Stimulated activated naive CD4-positive, alpha-beta T cell treated with Interleukin-2 at 50 U/mL for 16 hours (primary cell): ENCODE data around the gene PDGFA.

ENCODE experiments used
- DNase-seq: peaks from one replicate; lab custom pipeline; 2025; lab: John Stamatoyannopoulos, UW

The PDGFA gene

DNA sequence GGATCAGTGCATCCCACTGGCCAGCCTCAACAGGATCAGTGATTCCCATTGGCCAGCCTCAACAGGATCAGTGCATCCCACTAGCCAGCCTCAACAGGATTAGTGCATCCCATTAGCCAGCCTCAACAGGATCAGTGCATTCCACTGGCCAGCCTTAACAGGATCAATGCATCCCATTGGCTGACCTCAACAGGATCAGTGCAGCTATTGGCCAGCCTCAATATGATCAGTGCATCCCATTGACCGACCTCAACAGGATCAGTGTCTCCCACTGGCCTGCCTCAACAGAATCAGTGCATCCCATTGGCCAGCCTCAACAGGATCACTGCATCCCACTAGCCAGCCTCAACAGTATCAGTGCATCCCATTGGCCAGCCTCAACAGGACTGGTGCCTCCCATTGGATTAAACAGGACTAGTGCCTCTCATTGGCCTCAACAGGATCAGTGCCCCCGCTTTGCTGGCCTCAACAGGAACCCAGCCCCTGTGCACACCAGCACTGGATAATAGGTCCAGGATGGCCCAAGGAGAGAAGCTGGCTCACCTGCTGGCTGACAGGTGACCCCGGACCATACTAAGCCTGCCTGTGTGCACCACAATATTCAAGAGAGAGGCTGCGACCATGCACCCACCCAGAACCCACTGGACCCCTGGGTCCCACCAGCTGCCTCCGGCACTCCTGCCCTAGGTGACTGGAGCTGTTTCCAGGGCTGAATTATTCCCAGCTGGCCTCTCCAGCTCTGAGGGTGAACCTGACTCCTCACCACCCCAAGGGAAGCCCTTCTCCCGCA, 59.9 kb downstream of the PDGFA start:
- DNase-seq = no peak

DNA sequence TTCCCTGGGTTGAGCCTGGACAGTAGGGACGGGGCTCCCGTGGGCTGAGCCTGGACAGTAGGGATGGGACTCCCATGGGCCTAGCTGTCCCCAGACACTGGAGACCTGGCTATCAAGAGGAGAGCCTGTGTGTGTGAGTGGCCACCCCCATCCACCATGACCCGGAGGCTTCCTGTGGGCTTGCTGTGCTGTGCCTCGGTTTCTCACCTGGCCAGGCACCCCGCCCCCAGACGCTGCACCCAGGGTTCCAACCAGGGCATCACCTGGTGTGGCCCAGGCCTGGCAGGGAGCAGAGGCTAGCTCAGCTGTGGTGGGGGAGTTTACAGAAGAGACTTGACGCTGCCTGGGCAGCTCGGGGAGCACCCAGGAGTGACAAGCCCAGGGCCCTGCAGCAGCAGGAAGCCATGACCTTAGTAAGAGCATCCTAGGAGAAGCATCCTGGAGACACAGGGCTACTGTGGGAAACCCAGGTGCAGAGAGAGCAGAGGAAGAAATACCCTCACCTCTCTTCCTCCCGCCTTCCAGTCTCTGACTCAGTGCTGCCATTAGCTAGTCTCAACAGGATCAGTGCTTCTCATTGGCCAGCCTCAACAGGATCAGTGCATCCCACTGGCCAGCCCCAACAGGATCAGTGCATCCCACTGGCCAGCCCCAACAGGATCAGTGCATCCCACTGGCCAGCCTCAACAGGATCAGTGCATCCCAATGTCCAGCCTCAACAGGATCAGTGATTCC, 61.0 kb downstream of the PDGFA start:
- no peak for DNase-seq

DNA sequence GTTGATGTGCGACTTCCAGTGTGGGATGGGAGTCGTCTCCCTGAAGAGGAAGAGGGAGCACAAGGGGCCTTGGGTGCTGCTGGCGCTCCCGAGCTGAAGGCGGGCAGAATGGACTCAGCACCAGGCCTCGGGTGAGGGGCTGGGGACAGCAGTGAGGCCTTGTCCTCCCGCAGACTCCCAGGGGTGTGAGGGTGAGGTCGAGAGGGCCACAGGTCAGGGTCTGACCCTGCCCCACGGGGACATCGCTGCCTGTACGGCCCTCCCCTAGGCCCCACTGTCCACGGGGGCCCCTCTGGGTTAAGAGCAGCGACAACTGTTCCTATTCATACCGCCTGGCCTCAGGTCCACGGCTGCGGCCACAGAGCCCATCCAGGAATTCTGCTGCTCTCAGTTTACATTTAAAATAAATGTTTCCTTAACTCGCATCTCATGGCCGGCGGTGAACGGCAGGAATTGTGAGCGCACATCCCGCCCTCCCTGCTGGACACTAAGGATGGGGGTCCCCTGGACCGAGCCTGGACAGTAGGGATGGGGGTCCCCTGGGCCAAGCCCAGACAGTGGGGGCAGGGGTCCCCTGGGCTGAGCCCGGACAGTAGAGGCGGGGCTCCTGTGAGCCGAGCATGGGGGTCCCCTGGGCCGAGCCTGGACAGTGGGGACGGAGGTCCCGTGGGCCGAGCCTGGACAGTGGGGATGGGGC, 61.7 kb downstream of the PDGFA start:
- no peak for DNase-seq

DNA sequence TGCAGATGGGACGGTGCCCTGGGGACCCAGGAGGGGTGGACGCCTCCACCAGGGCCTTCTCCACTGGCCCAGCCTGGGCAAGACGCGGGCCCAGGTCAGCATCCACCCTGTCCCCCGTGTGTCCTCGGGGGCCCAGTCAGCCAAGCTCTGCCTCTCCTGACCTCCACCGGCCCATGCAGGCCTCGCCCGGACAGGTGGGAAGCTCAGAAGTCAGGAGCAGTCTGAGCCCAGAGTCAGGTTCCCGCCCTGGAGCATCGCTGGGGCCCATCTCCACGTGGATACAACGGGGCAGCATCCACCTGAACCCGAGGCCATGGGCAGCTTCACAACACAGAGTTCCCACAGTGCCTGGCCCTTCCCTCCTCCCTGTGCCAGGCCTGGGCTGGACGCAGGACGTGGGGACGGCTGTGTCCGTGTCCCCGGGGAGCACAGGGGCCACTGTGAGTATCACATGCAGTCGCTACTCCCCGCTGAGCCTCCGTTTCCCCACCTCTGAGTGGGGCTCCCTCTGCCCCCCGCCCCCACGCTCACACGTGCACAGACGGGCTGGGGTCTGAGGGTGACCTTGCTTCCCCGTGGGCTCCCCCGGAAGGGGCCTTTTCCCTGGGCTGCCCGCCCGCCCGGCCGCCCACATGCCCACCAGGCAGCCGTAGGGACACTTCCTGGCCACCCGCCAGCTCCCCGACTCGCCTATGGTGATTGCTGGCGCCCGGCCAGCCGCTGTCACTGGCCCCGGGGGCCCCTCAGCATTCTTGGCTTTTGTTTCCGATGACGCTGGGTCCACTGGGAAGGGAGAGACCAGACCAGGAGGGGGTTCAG, 64.3 kb downstream of the PDGFA start:
- no peak for DNase-seq

DNA sequence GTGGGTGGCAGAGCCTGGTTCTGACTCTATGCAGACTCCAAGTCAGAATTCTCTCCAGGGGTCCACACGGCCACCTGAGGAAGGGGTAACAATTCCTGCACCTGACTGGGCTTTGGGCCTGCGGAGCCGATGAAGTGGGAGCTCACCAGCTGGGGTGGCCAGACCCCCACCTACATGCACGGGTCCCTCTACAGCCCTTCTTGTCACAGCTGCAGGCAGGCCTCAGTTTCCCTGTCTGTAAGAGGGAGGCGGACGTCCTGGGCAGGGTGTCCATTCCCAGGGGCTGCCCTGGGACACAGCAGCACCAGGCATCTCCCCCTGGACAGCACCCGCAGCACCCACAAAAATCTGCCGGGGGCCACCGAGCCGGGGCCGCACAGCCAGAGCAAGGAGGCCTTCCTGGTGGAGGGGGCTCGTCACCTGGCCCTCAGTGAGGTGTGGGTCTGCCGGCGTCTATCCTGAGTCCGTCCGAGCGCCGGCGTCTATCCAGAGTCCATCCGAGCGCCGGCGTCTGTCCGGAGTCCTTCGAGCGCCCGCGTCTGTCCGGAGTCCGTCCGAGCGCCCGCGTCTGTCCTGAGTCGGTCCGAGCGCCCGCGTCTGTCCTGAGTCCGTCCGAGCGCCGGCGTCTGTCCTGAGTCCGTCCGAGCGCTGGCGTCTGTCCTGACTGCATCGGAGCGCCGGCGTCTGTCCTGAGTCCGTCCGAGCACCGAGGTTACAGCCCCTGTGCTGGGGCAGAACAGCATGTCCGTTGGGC, 65.1 kb downstream of the PDGFA start:
- DNase-seq = no peak

DNA sequence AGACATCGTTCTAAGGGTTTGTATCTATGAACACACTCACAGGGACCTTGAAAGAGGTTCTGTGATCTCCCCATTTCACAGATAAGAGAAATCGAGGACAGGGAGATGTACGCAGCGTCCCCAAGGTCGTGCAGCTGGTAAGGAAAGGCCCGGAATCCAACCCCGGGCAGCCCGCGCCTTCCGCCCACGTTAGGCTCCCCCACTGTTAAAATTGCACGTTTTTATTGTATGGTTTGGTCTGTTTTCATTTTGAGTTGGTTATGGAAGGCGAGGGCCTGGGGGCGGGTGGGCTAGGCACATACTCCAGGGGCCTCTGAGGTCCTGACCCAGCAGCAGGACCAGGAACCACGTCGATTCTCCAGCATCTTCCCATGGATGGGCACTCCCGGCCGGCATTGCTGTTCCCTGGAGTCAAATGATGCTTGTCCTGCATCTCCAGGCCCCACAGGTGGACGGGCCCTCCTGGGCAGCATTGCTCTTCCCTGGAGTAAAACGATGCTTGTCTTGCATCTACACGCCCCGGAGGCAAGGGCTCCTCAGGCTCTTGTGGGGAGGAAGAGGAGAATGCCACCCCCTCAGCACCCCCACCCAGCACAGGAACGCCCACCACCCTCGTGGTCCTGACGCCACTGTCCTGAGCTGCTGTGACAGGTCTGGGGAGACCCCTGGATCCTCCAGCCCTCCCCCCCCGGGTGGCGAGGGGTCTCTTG, 65.9 kb downstream of the PDGFA start:
- DNase-seq = no peak

DNA sequence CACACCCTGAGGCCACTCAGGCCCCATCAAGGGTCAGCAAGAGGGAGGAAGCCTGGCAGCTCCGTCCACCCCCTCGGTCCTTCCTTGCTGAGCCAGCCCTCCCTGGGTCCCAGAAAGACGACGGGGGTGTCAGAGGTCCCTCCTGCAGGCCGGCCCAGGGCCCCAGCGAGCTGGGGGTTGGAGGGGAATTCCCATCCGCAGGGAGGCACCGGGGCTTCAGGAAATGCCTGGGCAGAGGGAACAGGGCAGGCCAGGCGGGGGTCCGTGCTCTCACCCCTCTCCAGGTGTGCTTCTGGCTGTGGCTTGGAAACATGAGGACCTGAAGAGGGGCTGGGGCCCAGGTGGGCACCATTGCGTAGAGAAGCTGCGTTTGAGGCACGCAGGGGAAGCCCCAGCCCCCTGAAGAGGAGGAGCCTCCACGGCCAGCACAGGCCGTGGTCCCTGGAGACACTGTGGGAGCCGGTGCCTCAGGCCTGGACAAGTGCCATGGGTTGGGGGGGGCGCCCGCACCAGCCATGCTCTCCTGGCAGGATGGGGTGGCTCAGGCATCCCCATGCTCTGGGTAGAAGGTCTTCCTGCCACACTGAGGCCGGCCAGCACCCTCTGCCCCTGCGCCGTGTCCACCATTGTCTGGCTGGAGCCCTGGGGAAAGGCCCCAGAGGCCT, 66.7 kb downstream of the PDGFA start:
- DNase-seq = no peak

DNA sequence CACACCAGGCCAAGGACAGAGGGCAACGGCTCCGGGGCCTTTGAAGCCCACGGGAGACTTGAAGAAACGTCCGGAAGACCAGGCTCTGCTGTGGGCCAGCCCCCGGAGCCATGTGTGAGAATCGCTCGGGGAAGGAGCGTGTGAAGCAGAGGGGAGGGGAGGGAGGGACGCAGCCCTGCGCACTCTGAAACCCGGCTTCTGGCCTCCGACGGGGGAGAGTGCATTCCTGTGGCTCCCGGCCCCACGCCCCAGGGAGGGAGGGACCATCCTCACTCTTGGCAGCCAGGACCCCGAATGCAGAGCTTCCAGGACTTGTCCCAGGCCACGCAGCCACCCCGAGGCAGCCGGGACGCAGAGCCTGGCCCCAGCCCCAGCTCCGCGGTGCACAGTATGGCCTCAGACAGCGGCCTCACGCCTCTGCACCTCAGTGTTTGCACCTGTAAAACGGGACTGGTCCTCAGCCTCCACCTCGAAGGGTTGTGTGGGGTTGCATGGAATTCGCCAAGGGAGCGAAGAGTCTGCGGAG, 67.4 kb downstream of the PDGFA start:
- DNase-seq = no peak

DNA sequence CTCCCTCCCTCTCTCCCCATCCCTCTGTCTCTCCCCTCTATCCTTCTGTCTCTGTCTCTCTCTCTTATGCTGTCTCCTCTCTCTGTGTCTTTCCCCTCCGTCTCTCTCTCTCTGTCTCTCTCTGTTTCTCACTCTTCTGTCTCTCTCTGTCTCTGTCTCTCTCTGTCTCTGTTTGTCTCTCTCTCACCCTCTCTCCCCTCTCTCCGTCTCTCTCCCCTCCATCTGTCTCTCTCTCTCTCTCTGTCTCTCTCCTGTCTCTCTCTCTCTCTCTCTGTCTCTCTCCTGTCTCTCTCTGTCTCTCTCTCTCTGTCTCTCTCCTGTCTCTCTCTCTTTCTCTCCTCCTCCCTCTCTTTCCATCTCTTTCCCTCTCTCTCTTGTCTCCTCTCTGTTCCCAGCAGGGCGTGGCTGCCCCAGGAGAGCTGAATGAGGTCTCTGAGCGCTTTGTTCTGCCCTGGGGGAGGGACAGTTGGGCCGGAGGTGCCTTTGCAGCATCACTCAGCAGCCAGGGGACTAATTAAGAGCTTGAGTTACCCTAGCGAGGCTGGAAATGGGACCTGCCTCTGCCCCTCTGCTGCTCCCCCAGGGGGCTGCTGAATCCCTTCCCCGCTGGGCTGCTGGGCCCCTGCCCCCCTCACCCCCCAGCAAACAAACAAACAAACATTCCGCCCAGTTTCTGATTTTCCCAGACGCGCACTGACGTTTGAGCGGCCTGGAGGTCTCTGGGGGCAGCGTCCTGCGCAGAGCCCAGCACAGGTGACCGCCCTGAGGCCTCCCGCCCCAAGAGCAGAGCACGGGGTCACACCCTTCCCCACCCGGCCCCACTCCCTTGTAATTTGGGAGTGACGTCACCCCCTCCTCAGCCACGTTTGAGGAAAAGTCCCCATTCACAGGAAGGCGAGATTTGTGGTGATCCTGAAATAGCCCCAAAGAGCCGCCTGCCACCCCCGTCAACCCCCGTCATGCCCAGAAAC, 68.1 kb downstream of the PDGFA start:
- no peak for DNase-seq

DNA sequence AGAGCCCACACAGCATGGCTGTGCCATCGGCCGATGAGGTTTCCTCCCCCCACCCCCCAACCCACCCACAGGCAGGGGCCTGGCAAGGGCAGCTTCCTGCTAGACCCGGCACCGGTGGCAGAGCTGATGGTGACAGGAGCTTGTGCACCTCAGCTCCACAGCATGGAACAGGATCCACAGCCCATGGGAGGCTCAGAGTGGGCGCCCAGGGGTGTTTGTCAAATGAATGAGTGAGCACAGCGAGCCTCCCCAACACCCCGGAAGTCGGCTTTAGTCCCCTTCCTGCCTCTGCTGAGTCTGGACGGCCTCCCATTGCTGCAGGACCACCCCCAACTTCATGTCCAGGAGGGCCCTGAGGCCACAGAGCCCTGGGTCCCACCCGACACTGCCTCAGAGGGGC, 68.9 kb downstream of the PDGFA start:
- DNase-seq = no peak

DNA sequence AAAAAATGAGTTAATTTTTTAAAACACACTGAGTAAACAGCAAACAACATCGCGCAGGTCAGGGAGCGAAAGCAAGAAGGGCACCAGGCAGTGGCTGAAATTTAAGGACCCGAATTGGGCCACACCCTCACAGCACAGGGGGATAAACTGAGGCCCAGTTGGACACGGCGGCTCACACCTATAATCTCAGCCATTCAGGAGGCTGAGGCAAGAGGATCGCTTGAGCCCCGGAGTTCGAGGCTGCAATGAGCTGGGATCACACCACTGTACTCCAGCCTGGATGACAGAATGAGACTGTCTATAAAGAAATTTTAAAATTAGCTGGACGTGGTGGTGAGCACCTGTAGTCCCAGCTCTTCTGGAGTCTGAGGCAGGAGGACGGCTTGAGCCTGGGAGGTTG, 69.6 kb downstream of the PDGFA start:
- no peak for DNase-seq

DNA sequence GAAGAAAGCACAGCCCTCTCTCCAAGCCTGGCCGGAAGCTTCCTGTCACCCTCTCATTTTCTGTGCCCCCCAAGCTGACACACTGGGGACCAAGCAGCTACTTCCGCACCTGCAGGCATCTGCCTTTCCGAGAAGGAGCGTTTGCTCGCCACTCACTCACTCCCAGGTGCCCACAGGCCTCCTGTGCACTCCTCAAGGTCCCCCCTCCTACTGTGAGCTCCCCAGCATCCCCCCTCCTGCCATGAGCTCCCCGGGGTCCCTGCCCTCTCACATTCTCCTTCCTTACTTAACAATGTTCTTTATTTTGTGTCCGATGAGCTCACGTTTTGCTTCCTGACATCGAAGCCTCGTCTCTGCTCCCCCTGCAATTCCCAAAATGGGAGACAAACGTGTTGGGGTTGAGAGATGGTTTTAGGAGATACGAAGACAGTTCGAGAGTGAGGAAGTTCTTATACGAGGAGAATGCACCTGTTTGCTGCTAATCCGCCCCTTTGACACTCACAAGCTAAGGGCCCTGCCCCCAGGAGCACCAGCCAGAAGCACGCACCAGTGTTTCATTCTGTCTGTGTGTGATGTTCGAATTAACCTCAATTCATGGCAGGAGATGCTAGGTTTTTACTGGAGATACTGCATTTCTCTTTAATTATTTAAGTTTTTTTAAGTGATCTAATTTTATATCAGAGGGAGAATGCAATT, 70.2 kb downstream of the PDGFA start:
- DNase-seq = no peak

DNA sequence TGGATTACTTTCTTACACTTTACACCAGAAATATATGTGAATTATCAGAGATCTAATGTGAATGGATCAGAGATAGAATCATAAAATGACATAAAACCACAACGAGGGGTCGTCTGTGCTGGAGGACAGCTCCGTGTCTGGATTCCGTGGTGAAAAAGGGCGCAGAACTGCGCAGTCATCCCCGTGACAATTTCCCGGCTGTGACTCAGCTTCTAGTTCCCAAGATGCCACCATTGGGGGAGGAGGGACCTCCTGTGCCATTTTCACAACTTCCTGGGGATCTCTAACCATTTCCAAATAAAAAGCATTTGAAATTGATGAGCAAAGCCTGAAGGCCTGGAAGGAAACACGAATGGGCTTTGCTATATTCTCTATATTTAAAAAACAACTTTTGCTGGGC, 72.1 kb downstream of the PDGFA start:
- no peak for DNase-seq
